GM21786 (cell line): Measurements from ENCODE around the gene PTBP2.

Experiments
- ATAC-seq: cut with Tn5 transposase; IDR thresholded peaks from one replicate; pipeline ENCODE4 v1.9.1; 2021; ENCODE audit not compliant: unreplicated experiment

The PTBP2 gene

DNA sequence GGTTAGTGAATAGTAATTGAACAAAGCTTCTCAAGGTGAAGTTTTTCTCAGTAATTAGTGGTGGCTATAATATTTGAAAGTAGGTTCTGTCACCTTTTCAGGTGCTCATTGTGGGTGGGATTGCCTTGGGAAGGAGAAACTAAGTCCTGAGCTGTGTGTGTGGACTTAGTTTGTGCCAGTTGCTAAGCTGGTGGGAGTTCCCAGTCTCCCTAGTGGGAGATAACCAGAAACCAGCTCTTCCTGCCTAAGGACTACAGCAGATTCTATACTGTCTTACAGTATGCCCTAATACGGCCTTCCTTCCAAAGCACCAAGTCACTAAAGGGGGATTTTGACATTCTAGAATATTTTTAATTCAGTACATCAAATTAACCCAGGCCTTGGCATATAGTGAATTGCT is 94.3 kb downstream of the PTBP2 start:
- ATAC-seq, result no peak

DNA sequence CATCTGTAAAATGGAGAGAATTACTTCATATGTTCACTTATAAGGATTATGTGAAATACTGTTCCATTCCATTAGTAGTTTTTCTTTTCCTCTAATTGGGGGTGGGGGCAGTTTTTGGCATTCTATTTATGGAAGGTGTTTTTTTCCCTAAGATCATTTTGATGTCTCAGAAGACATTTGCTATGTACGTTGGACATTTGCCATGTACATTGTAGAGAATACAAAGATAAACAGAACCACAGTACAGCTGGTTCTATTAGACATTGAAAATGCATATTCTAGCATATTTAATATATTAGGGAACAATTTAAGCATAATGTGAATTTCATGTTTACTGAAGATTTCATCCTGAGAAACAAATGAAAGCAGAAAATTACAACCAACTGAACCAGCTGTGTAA is 98.5 kb downstream of the PTBP2 start:
- no peak for ATAC-seq

GRCh38 chr1:96820671-96821070 is 99.1 kb downstream of the PTBP2 start:
- ATAC-seq, result no peak

DNA sequence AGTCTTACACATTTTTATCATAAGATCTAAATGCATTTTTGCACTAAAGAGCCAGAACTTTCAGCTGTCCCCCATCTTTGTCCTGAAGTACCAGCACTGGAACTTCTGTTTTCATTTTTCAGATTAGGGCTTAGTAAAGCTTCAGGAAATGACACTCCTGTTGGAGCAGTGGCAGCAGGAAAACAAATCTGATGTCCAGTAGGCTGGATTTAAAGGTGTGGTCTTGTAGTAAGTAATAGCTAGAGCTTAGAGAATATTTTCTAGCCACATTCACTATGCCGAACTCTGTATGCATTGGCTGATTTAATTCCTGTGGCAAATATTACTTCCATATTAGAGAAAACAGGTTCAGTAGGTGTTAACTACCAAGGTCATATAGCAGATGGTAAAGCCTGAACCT is 103.6 kb downstream of the PTBP2 start:
- no peak for ATAC-seq

DNA sequence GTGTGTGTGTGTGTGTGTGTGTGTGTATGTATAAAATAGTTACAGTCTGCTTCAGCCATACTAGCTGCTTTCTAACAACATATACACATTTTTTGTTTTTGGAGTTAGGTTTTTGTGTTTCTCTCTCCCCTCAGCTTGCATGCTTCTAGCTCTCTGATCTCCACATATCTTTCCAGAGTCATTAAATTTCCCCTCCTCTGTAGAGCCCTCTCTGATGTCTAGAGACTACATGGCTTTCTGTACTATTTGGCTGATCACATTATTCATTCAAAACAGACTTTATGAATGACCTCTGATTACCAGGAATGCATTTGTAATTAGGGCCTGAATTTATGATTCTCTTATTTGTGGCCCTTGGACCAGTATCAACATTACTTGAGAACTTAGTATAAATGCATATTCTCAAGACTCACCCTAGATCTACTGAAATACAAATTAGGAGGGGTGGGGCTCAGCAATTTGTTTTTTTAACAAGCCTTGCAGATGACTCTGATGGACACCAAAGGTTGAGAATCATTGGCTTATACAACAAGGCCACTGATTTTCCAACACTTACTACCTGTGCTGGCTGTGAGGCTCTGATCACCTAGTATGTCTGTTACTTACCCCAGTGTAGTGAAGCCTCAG is 104.5 kb downstream of the PTBP2 start:
- ATAC-seq, result no peak

GRCh38 chr1:96833376-96833775 is 111.8 kb downstream of the PTBP2 start:
- ATAC-seq, result no peak

GRCh38 chr1:96834986-96835385 is 113.4 kb downstream of the PTBP2 start:
- ATAC-seq, result no peak

DNA sequence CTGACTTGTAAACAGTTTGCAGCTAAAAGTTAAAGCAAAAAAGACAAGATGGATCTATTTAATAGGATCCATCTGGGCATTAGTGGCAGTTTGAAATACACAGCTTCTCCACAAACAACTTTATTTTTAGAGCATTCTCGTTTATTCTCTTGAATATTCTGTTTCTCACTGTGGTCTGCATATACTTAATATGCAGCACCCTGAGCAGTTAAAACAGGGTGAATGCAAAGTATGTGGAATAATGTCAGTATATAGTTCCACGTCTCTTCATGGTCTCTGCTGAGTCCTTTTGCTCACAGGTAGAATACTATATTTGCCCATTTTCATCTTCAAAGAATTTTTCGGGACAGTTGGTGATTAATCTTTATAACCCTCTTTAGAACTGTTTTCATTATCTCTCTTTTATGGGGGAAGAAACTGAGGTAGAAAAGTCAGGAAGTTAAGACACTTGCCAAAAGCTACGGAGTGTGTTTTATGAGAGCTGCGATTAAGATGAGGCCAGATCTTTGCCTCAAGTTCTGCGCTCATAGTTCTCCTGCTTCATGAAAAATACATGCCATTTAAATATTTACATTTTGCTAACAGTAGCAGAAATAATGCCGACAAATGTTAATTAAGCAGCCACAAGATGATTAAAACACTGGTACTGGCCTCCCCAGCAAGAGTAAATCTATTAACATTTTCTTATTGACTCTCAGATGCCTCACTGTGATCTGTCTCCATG is 115.6 kb downstream of the PTBP2 start:
- ATAC-seq, result no peak

GRCh38 chr1:96837781-96838216 is 116.2 kb downstream of the PTBP2 start:
- no peak for ATAC-seq

GRCh38 chr1:96840396-96840795 is 118.8 kb downstream of the PTBP2 start:
- ATAC-seq, result no peak

- ATAC-seq, result no peak
Observed at GRCh38 chr1:96842215-96842614, 120.6 kb downstream of the PTBP2 start.

GRCh38 chr1:96843196-96843595 is 121.6 kb downstream of the PTBP2 start:
- no peak for ATAC-seq

GRCh38 chr1:96843601-96844000 is 122.0 kb downstream of the PTBP2 start:
- ATAC-seq, result no peak

DNA sequence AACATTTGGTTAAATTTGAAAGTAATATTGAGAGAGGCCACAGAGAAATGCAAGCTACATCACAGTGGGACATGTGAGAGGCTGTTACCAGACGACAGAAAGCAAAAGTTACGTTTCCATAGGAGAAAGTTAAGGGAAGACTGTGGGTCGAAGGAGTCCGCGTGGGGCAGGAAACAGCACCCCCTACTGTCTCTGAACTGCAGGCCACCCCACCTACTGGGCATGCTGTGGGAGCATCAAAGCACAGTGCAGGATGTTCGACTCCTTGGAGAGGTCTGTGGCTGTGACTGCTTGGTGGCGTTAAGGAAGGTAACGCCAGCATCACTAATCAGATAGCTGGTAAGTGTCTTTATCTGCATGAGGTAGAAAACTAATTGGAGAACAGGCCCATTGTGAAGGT is 123.9 kb downstream of the PTBP2 start:
- peak; percentile 84 for ATAC-seq

DNA sequence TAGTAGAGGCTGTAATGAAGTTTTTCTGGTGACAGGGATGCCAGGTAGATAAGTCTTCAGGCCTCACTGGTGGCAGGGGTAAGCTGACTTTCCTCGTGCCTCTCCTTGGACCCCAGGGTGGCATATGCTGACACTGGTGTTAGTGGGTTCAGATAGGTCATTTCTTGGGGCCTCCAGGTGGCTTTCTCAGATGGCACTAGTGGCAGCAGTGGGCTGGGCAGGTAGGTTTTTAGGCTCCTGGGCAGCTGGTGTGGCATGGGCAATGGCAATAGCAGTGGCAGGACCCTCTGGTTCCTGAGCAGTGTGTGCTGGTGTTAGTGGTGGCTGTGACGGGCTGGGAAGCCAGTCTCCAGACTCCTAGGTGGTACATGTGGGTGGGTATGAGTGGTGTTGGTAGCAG is 140.3 kb downstream of the PTBP2 start:
- no peak for ATAC-seq

DNA sequence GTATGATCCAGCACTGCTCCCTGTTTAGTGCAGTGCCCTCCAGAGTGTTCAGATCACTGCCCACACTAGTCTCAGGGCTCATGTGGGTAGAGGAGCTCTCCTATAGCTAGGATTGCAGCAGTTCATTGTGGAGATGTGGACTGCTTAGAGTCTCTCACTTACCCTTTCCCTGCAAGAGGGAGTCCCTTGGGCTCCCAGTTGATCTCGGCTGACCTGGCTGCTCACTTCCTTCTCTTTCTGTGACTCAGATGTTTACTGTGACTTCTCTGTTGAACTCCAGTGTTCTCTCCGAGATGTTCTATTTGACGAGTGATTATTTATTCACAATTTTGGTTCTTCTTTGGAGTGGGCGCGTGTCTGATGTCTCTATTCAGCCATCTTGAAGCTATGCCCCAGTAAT is 141.9 kb downstream of the PTBP2 start:
- ATAC-seq, result no peak
